ENCODE results near the gene STX12. TPM values are rescaled to one million over a fixed set of nuclear protein-coding genes. Genes with fewer than 3 reads are reported as not detected.

The STX12 gene
- total RNA-seq (2021) (22.5 and 24.5 TPM in 2 replicates), Bru-seq, nascent RNA (percentile 63 among the genes with signal in this experiment), BruChase-seq, experiment 1, labeled RNA remaining after a 2-hour chase (percentile 68 among the genes with signal in this experiment), BruChase-seq, experiment 2, labeled RNA remaining after a 6-hour chase (percentile 72 among the genes with signal in this experiment)
- long read RNA-seq, transcript STX12-201 (9 exons, 3,079 nt): major isoform, 35 of 46 reads
- long read RNA-seq, partial matches to known transcripts: 3 of 46 reads
- long read RNA-seq, other reads (novel, unspliced or antisense): 6 of 46 reads

DNA sequence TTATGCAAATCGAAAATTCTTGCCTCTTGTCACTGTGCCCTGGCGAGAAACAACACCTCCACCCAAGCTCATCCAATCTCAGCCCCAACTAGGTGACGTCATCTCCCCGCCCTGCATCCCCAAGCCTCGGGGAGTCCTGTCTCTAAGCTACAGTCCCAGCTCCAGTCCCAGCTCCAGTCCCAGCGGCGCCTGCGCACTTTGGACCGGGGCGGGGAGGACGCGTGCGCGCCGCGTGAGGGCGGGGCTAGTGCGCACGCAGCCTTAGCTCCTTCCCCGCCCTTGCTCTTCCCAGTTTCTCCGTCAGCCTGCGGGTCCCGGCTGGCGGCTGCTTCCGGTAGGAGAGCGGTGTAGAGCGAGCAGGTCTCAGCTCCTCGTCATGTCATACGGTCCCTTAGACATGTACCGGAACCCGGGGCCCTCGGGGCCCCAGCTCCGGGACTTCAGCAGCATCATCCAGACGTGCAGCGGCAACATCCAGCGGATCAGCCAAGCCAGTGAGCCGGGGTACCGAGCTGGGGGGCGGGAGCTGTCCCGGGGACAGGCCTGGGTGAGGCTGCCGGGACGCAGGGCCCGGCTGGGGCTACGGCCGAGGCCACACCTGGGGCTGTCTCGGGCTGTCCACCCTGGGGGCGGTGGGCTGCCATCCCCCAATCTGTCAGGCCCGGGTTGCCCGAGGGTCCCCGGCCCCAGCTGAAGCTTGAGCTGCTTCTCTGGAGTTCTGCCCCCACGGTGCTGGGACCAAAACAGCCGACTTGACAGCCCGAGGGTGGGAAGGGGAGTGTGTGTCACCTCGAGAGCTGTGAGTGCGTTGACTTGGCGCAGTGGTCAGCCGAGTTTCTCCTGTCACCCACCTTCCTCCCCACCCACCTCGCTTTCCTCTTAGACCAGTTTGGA is at the start of gene STX12:
STX12 (plus strand) TSS at position 288 of the 894 bp plus-strand sequence; CDS start at position 377, 89 bp downstream.
- no peak for TF ChIP-seq EZH2 (IDR thresholded peaks at IDR 0.05; ENCODE audit: borderline replicate concordance, low read depth, low read length, poor library complexity, severe bottlenecking)
- TF ChIP-seq CTCF (conservative IDR thresholded peaks at IDR 0.05; ENCODE audit: low read depth, low read length): no peak
- no peaks in the 10 kb centered on the region for H3K9me3 ChIP-seq (ENCODE audit: low read depth, low read length, poor library complexity, severe bottlenecking)
- no peaks in the 10 kb centered on the region for H3K36me3 ChIP-seq (ENCODE audit: insufficient read depth, low read length, poor library complexity, severe bottlenecking)
- H3K27me3 ChIP-seq (replicated peaks; ENCODE audit: insufficient read depth, low read depth, low read length, poor library complexity): no peaks in the 10 kb centered on the region
- peak; percentile 99 for DNase-seq (ENCODE audit: low spot score)
- intact Hi-C loops (cut with micrococcal nuclease; ENCODE audit: unreplicated experiment): no loop called here
- H3K4me1 ChIP-seq (ENCODE audit: insufficient read depth, low read length, poor library complexity, severe bottlenecking): peaks cover 9% of the 10 kb centered on the region
- CTCF ChIA-PET: interaction anchor here (0.5 to 2.0 kb wide), 3 partner anchors 21 to 104 kb away, joined by 4 to 8 read pairs (median 6); partner anchors contain the start of gene FAM76A
- peak within 1 kb of the TSS; percentile 69 for H3K4me3 ChIP-seq (ENCODE audit: low read depth, low read length, poor library complexity, severe bottlenecking)
- POLR2A ChIA-PET (ENCODE audit: low non-redundant PET): interaction anchor here (0.9 to 1.1 kb wide), 2 partner anchors 13 to 48 kb away, joined by 3 to 5 read pairs; partner anchors contain the start of gene FAM76A
- H3K27ac ChIP-seq (ENCODE audit: low read depth, low read length, poor library complexity, severe bottlenecking): peak within 1 kb of the TSS; percentile 70
- BruUV-seq (replicated peaks): no TSS peak

- Histone ChIP-seq H3K4me3 (ENCODE audit: low read depth, low read length, poor library complexity, severe bottlenecking) (peak overlapping the region; percentile 99), H3K27me3 (replicated peaks; ENCODE audit: insufficient read depth, low read depth, low read length, poor library complexity) (no peaks in the 10 kb centered on the region), H3K27ac (ENCODE audit: low read depth, low read length, poor library complexity, severe bottlenecking) (peak overlapping the region; percentile 85), H3K36me3 (ENCODE audit: insufficient read depth, low read length, poor library complexity, severe bottlenecking) (no peaks in the 10 kb centered on the region), H3K9me3 (ENCODE audit: low read depth, low read length, poor library complexity, severe bottlenecking) (no peaks in the 10 kb centered on the region), H3K4me1 (ENCODE audit: insufficient read depth, low read length, poor library complexity, severe bottlenecking) (peaks cover 8% of the 10 kb centered on the region)
- TSS peak; percentile 95 for BruUV-seq (replicated peaks)
- intact Hi-C loops (cut with micrococcal nuclease; ENCODE audit: unreplicated experiment): no loop called here
- TF ChIP-seq CTCF (conservative IDR thresholded peaks at IDR 0.05; ENCODE audit: low read depth, low read length) (no peak), EZH2 (IDR thresholded peaks at IDR 0.05; ENCODE audit: borderline replicate concordance, low read depth, low read length, poor library complexity, severe bottlenecking) (no peak)
- ChIA-PET POLR2A (ENCODE audit: low non-redundant PET) (interaction anchor here (0.6 to 1.0 kb wide), 4 partner anchors 48 to 570 kb away, joined by 4 to 9 read pairs (median 6); partner anchors contain the start of genes PPP1R8, SLC9A1 and STX12), CTCF (interaction anchor here (0.5 to 1.7 kb wide), 5 partner anchors 23 to 74 kb away, joined by 5 to 11 read pairs (median 8); partner anchors contain the start of genes IFI6 and STX12)
- peak; percentile 54 for DNase-seq (ENCODE audit: low spot score)
Measured at GRCh38 chr1:27724961-27725373, 48.1 kb upstream of the STX12 start.

All from A673 (cell line).